Esophagus muscularis mucosa (tissue), 4 donors: ENCODE results near the gene HSD17B11.

Experiments used
- CTCF ChIP-seq, 3 experiments: fragments of 200-600 bp in 2 of 3; fragments of 450-650 bp in 1 of 3; sonication (generic) in 2 of 3; IDR thresholded peaks; one replicate each; pipeline ENCODE4 v1.5.1; 2017 to 2019; ENCODE audit warnings: antibody characterized with exemption in 3 of 3, mild to moderate bottlenecking in 2 of 3, moderate library complexity in 1 of 3
- EP300 ChIP-seq: sonication (generic); formaldehyde crosslinking; IDR thresholded peaks from one replicate; pipeline ENCODE4 v1.6.1; 2017; ENCODE audit warnings: antibody characterized with exemption
- POLR2A ChIP-seq: fragments of 450-650 bp; IDR thresholded peaks from one replicate; pipeline ENCODE4 v1.6.1; 2017; ENCODE audit warnings: antibody characterized with exemption, moderate library complexity, mild to moderate bottlenecking, low read depth
- POLR2AphosphoS5 ChIP-seq, 2 donors: sonication (generic); formaldehyde crosslinking; IDR thresholded peaks; one replicate each; pipeline ENCODE4 v1.6.1; 2017; ENCODE audit warnings: antibody characterized with exemption in 2 of 2

DNA sequence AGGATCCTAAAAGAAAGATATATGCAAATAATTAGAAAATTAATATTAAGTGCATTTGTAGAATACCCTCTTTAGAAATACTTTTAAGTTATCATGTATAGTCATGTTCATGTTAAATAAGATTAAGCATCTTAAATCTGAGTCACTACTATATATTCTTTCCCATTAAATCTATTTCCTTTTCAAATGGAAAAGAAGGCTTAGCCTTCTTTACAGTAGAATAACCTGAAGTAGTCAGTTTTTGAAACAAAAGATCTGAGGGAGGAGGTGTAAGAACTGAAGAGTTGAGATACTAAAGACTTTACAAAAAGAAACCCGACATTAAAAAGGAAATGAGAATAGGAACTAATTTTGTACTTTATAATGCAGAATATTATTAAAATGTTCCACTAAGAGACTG is 53.6 kb downstream of the HSD17B11 start:
- TF ChIP-seq POLR2A: no peak
- no peak for TF ChIP-seq POLR2AphosphoS5 (IDR thresholded peaks at IDR 0.05)
- no peak for TF ChIP-seq EP300
- no peak for TF ChIP-seq CTCF (IDR thresholded peaks at IDR 0.05)
